Neural cell (in vitro differentiated cells): Measurements from ENCODE around the gene PTTG1IP.

Experiments used
- EP300 ChIP-seq: fragments of 450-650 bp; conservative IDR thresholded peaks from 2 replicates; pipeline ENCODE4 v1.6.1; 2014; ENCODE audit warnings: antibody characterized with exemption, mild to moderate bottlenecking, moderate library complexity; ENCODE audit not compliant: poor library complexity, severe bottlenecking
- EZH2 ChIP-seq: fragments of 200-600, 300-800 bp; shearing (Covaris generic), sonication (generic); IDR thresholded peaks from 2 replicates; pipeline ENCODE4 v1.6.1; 2014; ENCODE audit warnings: antibody characterized with exemption, low read length, borderline replicate concordance, mild to moderate bottlenecking; ENCODE audit not compliant: insufficient read depth, poor library complexity, severe bottlenecking
- POLR2AphosphoS5 ChIP-seq: IDR thresholded peaks from 2 replicates; pipeline ENCODE4 v1.6.1; 2012
- TF ChIP-seq, protein P1 (sequence below): fragments of 450-650 bp; IDR thresholded peaks from 2 replicates; pipeline ENCODE4 v1.5.1; 2014; ENCODE audit warnings: antibody characterized with exemption, mild to moderate bottlenecking, moderate library complexity; ENCODE audit not compliant: poor library complexity, severe bottlenecking
- TF ChIP-seq, protein P2 (sequence below): IDR thresholded peaks from 2 replicates; pipeline ENCODE4 v1.6.1; 2012; ENCODE audit warnings: borderline replicate concordance

DNA sequence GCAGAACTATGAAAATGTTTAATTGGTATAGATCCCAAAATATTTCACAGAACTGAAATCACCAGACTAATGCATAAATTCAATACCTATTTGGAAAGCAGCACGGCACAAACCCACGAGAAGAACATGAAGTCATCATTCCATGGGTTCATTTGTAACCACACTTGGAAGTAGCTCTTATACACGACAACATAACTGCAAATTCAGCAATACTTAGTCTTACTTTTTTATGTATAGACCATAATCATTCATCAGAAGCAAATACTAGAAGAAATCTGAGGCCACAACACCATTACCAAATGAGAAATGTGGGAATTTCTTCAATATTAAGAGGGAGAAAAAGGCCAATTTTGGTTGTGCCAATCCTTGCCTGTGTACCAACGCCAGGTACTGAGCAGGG is 67.6 kb downstream of the PTTG1IP start:
- TF ChIP-seq, protein P1, sequence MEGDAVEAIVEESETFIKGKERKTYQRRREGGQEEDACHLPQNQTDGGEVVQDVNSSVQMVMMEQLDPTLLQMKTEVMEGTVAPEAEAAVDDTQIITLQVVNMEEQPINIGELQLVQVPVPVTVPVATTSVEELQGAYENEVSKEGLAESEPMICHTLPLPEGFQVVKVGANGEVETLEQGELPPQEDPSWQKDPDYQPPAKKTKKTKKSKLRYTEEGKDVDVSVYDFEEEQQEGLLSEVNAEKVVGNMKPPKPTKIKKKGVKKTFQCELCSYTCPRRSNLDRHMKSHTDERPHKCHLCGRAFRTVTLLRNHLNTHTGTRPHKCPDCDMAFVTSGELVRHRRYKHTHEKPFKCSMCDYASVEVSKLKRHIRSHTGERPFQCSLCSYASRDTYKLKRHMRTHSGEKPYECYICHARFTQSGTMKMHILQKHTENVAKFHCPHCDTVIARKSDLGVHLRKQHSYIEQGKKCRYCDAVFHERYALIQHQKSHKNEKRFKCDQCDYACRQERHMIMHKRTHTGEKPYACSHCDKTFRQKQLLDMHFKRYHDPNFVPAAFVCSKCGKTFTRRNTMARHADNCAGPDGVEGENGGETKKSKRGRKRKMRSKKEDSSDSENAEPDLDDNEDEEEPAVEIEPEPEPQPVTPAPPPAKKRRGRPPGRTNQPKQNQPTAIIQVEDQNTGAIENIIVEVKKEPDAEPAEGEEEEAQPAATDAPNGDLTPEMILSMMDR, result no peak
- TF ChIP-seq EZH2 (no peak), POLR2AphosphoS5 (no peak), EP300 (no peak)
- TF ChIP-seq, protein P2, sequence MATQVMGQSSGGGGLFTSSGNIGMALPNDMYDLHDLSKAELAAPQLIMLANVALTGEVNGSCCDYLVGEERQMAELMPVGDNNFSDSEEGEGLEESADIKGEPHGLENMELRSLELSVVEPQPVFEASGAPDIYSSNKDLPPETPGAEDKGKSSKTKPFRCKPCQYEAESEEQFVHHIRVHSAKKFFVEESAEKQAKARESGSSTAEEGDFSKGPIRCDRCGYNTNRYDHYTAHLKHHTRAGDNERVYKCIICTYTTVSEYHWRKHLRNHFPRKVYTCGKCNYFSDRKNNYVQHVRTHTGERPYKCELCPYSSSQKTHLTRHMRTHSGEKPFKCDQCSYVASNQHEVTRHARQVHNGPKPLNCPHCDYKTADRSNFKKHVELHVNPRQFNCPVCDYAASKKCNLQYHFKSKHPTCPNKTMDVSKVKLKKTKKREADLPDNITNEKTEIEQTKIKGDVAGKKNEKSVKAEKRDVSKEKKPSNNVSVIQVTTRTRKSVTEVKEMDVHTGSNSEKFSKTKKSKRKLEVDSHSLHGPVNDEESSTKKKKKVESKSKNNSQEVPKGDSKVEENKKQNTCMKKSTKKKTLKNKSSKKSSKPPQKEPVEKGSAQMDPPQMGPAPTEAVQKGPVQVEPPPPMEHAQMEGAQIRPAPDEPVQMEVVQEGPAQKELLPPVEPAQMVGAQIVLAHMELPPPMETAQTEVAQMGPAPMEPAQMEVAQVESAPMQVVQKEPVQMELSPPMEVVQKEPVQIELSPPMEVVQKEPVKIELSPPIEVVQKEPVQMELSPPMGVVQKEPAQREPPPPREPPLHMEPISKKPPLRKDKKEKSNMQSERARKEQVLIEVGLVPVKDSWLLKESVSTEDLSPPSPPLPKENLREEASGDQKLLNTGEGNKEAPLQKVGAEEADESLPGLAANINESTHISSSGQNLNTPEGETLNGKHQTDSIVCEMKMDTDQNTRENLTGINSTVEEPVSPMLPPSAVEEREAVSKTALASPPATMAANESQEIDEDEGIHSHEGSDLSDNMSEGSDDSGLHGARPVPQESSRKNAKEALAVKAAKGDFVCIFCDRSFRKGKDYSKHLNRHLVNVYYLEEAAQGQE, result no peak
